ENCODE data around the gene OS9.

OS9 gene

GRCh38 chr12:57739914-57740538, 46.1 kb downstream of the OS9 start:
- Histone ChIP-seq H3K4me3 (ENCODE audit: low read depth, low read length) (no peak overlapping the region), H3K9me3 (ENCODE audit: control insufficient read depth, insufficient read depth, low read depth, low read length) (no peaks in the 10 kb centered on the region), H3K4me1 (ENCODE audit: control insufficient read depth, insufficient read depth, low read length) (peaks cover 8% of the 10 kb centered on the region; the same call in 1 of the 2 replicates), H3K27ac (ENCODE audit: extremely low read depth, low read depth, low read length) (no peak overlapping the region), H3K36me3 (ENCODE audit: control insufficient read depth in 2 of 2, insufficient read depth in 1 of 2, low read length in 2 of 2) (no peaks in the 10 kb centered on the region)
- CTCF ChIA-PET: interaction anchor here (0.6 kb wide), 1 partner anchor 38 kb away, joined by 4 read pairs; no protein-coding TSS in a partner anchor
- no peak for TF ChIP-seq EGR2 (tag by site-specific recombination; IDR thresholded peaks at IDR 0.05; ENCODE audit: low read depth)
- TF ChIP-seq ZNF626 (tag by site-specific recombination; IDR thresholded peaks at IDR 0.05): no peak
- no peak for TF ChIP-seq ZNF670 (tag by site-specific recombination; IDR thresholded peaks at IDR 0.05; ENCODE audit: low read depth)
- TF ChIP-seq HIC1 (tag by site-specific recombination; IDR thresholded peaks at IDR 0.05): no peak
- TF ChIP-seq REST (tag by site-specific recombination; IDR thresholded peaks at IDR 0.05): no peak
- TF ChIP-seq ZNF19 (tag by site-specific recombination; IDR thresholded peaks at IDR 0.05; ENCODE audit: low read depth): no peak
- TF ChIP-seq ZNF701 (tag by site-specific recombination; IDR thresholded peaks at IDR 0.05): no peak
- TF ChIP-seq YY1 (tag by site-specific recombination; IDR thresholded peaks at IDR 0.05): no peak
- POLR2A ChIA-PET: no interaction called here

- H3K27ac ChIP-seq (ENCODE audit: extremely low read depth, low read depth, low read length): no peak overlapping the region
- H3K4me1 ChIP-seq (ENCODE audit: control insufficient read depth, insufficient read depth, low read length): peaks cover 6% of the 10 kb centered on the region; the same call in 1 of the 2 replicates
- ChIA-PET POLR2A (no interaction called here), CTCF (interaction anchor here (1.3 to 2.2 kb wide), 3 partner anchors 14 to 158 kb away, joined by 4 to 9 read pairs (median 6); no protein-coding TSS in a partner anchor)
- H3K36me3 ChIP-seq (ENCODE audit: control insufficient read depth in 2 of 2, insufficient read depth in 1 of 2, low read length in 2 of 2): peaks cover 0 to under 1% of the 10 kb centered on the region in 2 experiments; a peak in 1 of 3 replicates
- H3K4me3 ChIP-seq (ENCODE audit: low read depth, low read length): no peak overlapping the region
- H3K9me3 ChIP-seq (ENCODE audit: control insufficient read depth, insufficient read depth, low read depth, low read length): no peaks in the 10 kb centered on the region
- TF ChIP-seq ZNF211 (tag by site-specific recombination; IDR thresholded peaks at IDR 0.05; ENCODE audit: low read depth): no peak
- TF ChIP-seq PRDM10 (tag by site-specific recombination; IDR thresholded peaks at IDR 0.05): 0 out of 2 replicates have a peak, but pooled peaks have one; percentile 41
- TF ChIP-seq ZNF341 (tag by site-specific recombination; IDR thresholded peaks at IDR 0.05; ENCODE audit: low read depth): peak; percentile 13; the same call in 1 of the 2 replicates
- TF ChIP-seq KLF16 (tag by site-specific recombination; IDR thresholded peaks at IDR 0.05): no peak
- TF ChIP-seq ZNF529 (tag by site-specific recombination; IDR thresholded peaks at IDR 0.05; ENCODE audit: insufficient replicate concordance): no peak
- no peak for TF ChIP-seq ZNF791 (tag by site-specific recombination; IDR thresholded peaks at IDR 0.05)
- TF ChIP-seq ZNF600 (tag by site-specific recombination; IDR thresholded peaks at IDR 0.05): peak; percentile 50; the same call in 1 of the 2 replicates
- no peak for TF ChIP-seq ZNF473 (tag by site-specific recombination; IDR thresholded peaks at IDR 0.05)
- no peak for TF ChIP-seq MEIS1 (CRISPR knock-in tag; IDR thresholded peaks at IDR 0.05; ENCODE audit: borderline replicate concordance)
- no peak for TF ChIP-seq ZNF558 (tag by site-specific recombination; IDR thresholded peaks at IDR 0.05)
- no peak for TF ChIP-seq HOXC10 (CRISPR knock-in tag; IDR thresholded peaks at IDR 0.05)
- TF ChIP-seq ZNF366 (tag by site-specific recombination; conservative IDR thresholded peaks at IDR 0.05): 0 out of 2 replicates have a peak, but pooled peaks have one; percentile 24
- no peak for TF ChIP-seq ZNF148 (tag by site-specific recombination; IDR thresholded peaks at IDR 0.05; ENCODE audit: borderline replicate concordance)
Observed at GRCh38 chr12:57740656-57741412, 46.9 kb downstream of the OS9 start.

All from HEK293 (cell line).